IMR-90 (cell line): ENCODE results near the gene CNDP2. TPM values are rescaled to one million over a fixed set of nuclear protein-coding genes. Genes with fewer than 3 reads are reported as not detected.

Source experiments
- ATAC-seq: fragments of 200-7000 bp; cut with Tn5 transposase; 2 replicates; pipeline ENCODE4 v1.9.1; 2020; ENCODE audit warnings: low read depth, mild to moderate bottlenecking, moderate library complexity
- BruUV-seq: library from RNA; stranded (reverse); fragments of 400-500 nt; replicated peaks from 2 replicates; lab custom pipeline; 2021; lab: Mats Ljungman, UMichigan
- CTCF ChIA-PET: fragments of 300-600 bp; formaldehyde crosslinking; extraction: SDS; loops from one replicate; lab custom pipeline; 2021; ENCODE audit warnings: antibody characterized with exemption; lab: Yijun Ruan, JAX
- POLR2A ChIA-PET: fragments of 300-600 bp; sonication (Branson Sonifier 250); formaldehyde crosslinking; loops from one replicate; lab custom pipeline; 2022; ENCODE audit warnings: antibody characterized with exemption; ENCODE audit not compliant: unreplicated experiment; lab: Charles Lee
- DNase-seq: peaks from one replicate; pipeline ENCODE4 v3.0.0; 2013
- H2AFZ ChIP-seq: replicated peaks from 2 replicates; pipeline ENCODE3; 2013; ENCODE audit warnings: low read length, mild to moderate bottlenecking; ENCODE audit not compliant: poor library complexity
- H2AK5ac ChIP-seq: 2 replicates; pipeline ENCODE4 v1.6.1; 2013; ENCODE audit warnings: low read depth, low read length, inconsistent platforms
- H2AK9ac ChIP-seq: replicated peaks from 2 replicates; pipeline ENCODE3; 2013; ENCODE audit warnings: mild to moderate bottlenecking, low read depth, low read length, moderate library complexity; ENCODE audit not compliant: poor library complexity
- H2BK120ac ChIP-seq: 2 replicates; pipeline ENCODE4 v1.6.1; 2013; ENCODE audit warnings: low read depth, low read length, inconsistent platforms
- H2BK15ac ChIP-seq: 3 replicates; pipeline ENCODE4 v1.6.1; 2013; ENCODE audit warnings: low read depth, low read length, inconsistent platforms
- H2BK20ac ChIP-seq: 2 replicates; pipeline ENCODE4 v1.6.1; 2013; ENCODE audit warnings: low read depth, mild to moderate bottlenecking, inconsistent platforms, low read length, moderate library complexity
- H2BK5ac ChIP-seq: 2 replicates; pipeline ENCODE4 v1.6.1; 2013; ENCODE audit warnings: mild to moderate bottlenecking, low read depth, low read length, inconsistent platforms; ENCODE audit not compliant: poor library complexity, severe bottlenecking
- H3K14ac ChIP-seq: replicated peaks from 2 replicates; pipeline ENCODE4 v1.6.1; 2013; ENCODE audit warnings: low read depth, low read length, inconsistent platforms
- H3K18ac ChIP-seq: 2 replicates; pipeline ENCODE4 v1.6.1; 2013; ENCODE audit warnings: low read depth, low read length, control low read depth
- H3K23ac ChIP-seq: 2 replicates; pipeline ENCODE4 v1.6.1; 2013; ENCODE audit warnings: low read depth, low read length, inconsistent platforms
- H3K27ac ChIP-seq: 2 replicates; pipeline ENCODE4 v1.5.1; 2013; ENCODE audit warnings: mild to moderate bottlenecking, control low read depth, low read length; ENCODE audit not compliant: insufficient read depth
- H3K27me3 ChIP-seq: 2 replicates; pipeline ENCODE4 v1.6.1; 2013; ENCODE audit warnings: low read length; ENCODE audit not compliant: control insufficient read depth, insufficient read depth
- H3K36me3 ChIP-seq: 2 replicates; pipeline ENCODE4 v1.6.1; 2013; ENCODE audit warnings: low read length, mixed read lengths; ENCODE audit not compliant: control insufficient read depth, insufficient read depth
- H3K4ac ChIP-seq: 2 replicates; pipeline ENCODE4 v1.6.1; 2013; ENCODE audit warnings: low read depth, low read length, inconsistent platforms
- H3K4me1 ChIP-seq: 2 replicates; pipeline ENCODE4 v1.6.1; 2013; ENCODE audit warnings: low read length, mixed read lengths; ENCODE audit not compliant: control insufficient read depth, insufficient read depth
- H3K4me2 ChIP-seq: 2 replicates; pipeline ENCODE4 v1.6.1; 2013; ENCODE audit warnings: low read depth, mild to moderate bottlenecking, control low read depth, low read length, moderate library complexity
- H3K4me3 ChIP-seq: 2 replicates; pipeline ENCODE4 v1.5.1; 2013; ENCODE audit warnings: low read depth, mild to moderate bottlenecking, control low read depth, low read length, moderate library complexity; ENCODE audit not compliant: insufficient read depth
- H3K56ac ChIP-seq: 2 replicates; pipeline ENCODE4 v1.6.1; 2013; ENCODE audit warnings: low read length, inconsistent platforms; ENCODE audit not compliant: insufficient read depth; ENCODE audit errors: extremely low read depth
- H3K79me1 ChIP-seq, 2 experiments: 2 replicates each; pipeline ENCODE4 v1.6.1; 2013; ENCODE audit warnings: low read length in 2 of 2, inconsistent platforms in 1 of 2, low read depth in 1 of 2
- H3K9ac ChIP-seq: 2 replicates; pipeline ENCODE4 v1.6.1; 2013; ENCODE audit warnings: low read depth, low read length, control low read depth
- H3K9me1 ChIP-seq: 2 replicates; pipeline ENCODE4 v1.6.1; 2013; ENCODE audit warnings: low read length, inconsistent platforms; ENCODE audit not compliant: insufficient read depth
- H3K9me3 ChIP-seq: 2 replicates; pipeline ENCODE4 v1.6.1; 2013; ENCODE audit warnings: low read length; ENCODE audit not compliant: control insufficient read depth, insufficient read depth
- H4K20me1 ChIP-seq: 2 replicates; pipeline ENCODE4 v1.6.1; 2013; ENCODE audit warnings: low read length, inconsistent platforms; ENCODE audit not compliant: insufficient read depth
- H4K5ac ChIP-seq: 2 replicates; pipeline ENCODE4 v1.6.1; 2013; ENCODE audit warnings: mild to moderate bottlenecking, low read depth, low read length, control low read depth
- H4K8ac ChIP-seq, 2 experiments: 2 replicates each; pipeline ENCODE4 v1.6.1; 2013; ENCODE audit warnings: low read depth in 2 of 2, low read length in 2 of 2, control low read depth in 1 of 2, inconsistent platforms in 1 of 2
- H4K91ac ChIP-seq: 2 replicates; pipeline ENCODE4 v1.6.1; 2013; ENCODE audit warnings: low read depth, low read length, inconsistent platforms; ENCODE audit not compliant: insufficient read depth
- CHD1 ChIP-seq: IDR thresholded peaks from 2 replicates; pipeline ENCODE4 v1.6.1; 2012; ENCODE audit warnings: low read depth, low read length, improper control_type of control experiment
- ELK1 ChIP-seq: fragments of 150-350 bp; IDR thresholded peaks from 2 replicates; pipeline ENCODE4 v1.6.1; 2016; ENCODE audit warnings: low read depth, mild to moderate bottlenecking, low read length, moderate library complexity, borderline replicate concordance
- MXI1 ChIP-seq: IDR thresholded peaks from 2 replicates; pipeline ENCODE4 v1.6.1; 2012; ENCODE audit warnings: low read depth, mild to moderate bottlenecking, low read length, moderate library complexity, borderline replicate concordance
- POLR2A ChIP-seq: IDR thresholded peaks from 2 replicates; pipeline ENCODE4 v1.6.1; 2012; ENCODE audit warnings: mild to moderate bottlenecking, low read depth, low read length
- RAD21 ChIP-seq: IDR thresholded peaks from 2 replicates; pipeline ENCODE4 v1.6.1; 2012; ENCODE audit warnings: low read length, improper control_type of control experiment
- SMC3 ChIP-seq: fragments of 150-350 bp; IDR thresholded peaks from 2 replicates; pipeline ENCODE4 v1.6.1; 2016; ENCODE audit warnings: low read depth, mild to moderate bottlenecking, antibody characterized with exemption, low read length, moderate library complexity
- WGBS, 2 experiments: methylation state at CpG; one replicate each; pipeline versions ENCODE4 v1.1.5 to v1.1.7; 2013; ENCODE audit warnings: missing lambda C conversion rate in 2 of 2; ENCODE audit not compliant: insufficient read length in 1 of 2; ENCODE audit errors: extremely low coverage in 2 of 2; 5-methylcytosine and 5-hydroxymethylcytosine counted together
- dilution Hi-C: fragments of 300-500 bp; cut with HindIII; formaldehyde crosslinking; loops from one replicate; pipeline ENCODE4 v1.14.3; 2018; ENCODE audit warnings: low sequenced_read_pairs; ENCODE audit not compliant: unreplicated experiment
- in situ Hi-C: fragments of 300-500 bp; cut with MboI; formaldehyde crosslinking; loops from 3 replicates; pipeline ENCODE4 v1.14.3; 2019; ENCODE audit warnings: low sequenced_read_pairs, inconsistent platforms, mixed read lengths
- intact Hi-C: fragments of 100-400 bp; cut with micrococcal nuclease; formaldehyde crosslinking; loops from 2 replicates; pipeline ENCODE4 v1.10.0; 2022
- polyA plus RNA-seq, 3 experiments: library from polyadenylated mRNA; depleted of rRNA; stranded (reverse); fragments of >200 nt; gene quantifications; 2 replicates each; pipeline ENCODE4 v1.2.3, GENCODE V29; 2012; ENCODE audit warnings: low replicate concordance in 1 of 3
- total RNA-seq: library from RNA; depleted of rRNA; stranded (reverse); fragments of >200 nt; gene quantifications from 2 replicates; pipeline ENCODE4 v1.2.3, GENCODE V29; 2012

The CNDP2 gene
- total and polyA plus RNA-seq, 2 of the 4 experiments (the other 2 are of a cell fraction): 52.0 to 67.9 TPM

GRCh38 chr18:74546007-74546406 lies 49.8 kb downstream of the CNDP2 start:
- ChIA-PET POLR2A (interaction anchor here (0.6 kb wide), 1 partner anchor 35 kb away, joined by 4 read pairs; no protein-coding TSS in a partner anchor), CTCF (no interaction called here)
- Histone ChIP-seq H2AFZ (no peak overlapping the region), H3K4me3 (no peak overlapping the region), H2AK9ac (no peak overlapping the region), H3K36me3 (no peaks in the 10 kb centered on the region), H3K18ac (no peak overlapping the region), H4K20me1 (no peaks in the 10 kb centered on the region), H3K56ac (no peak overlapping the region), H3K4me2 (no peak overlapping the region), H3K9me1 (peaks cover 10% of the 10 kb centered on the region; the same call in 1 of the 2 replicates), H3K27ac (no peak overlapping the region), H4K91ac (no peak overlapping the region), H3K9ac (no peak overlapping the region), H2BK20ac (no peak overlapping the region), H3K4ac (no peak overlapping the region), H3K14ac (no peak overlapping the region), H2BK5ac (no peak overlapping the region), H2AK5ac (no peak overlapping the region), H2BK120ac (no peak overlapping the region), H3K79me1 (no peaks in the 10 kb centered on the region), H3K4me1 (peaks cover 7% of the 10 kb centered on the region; the same call in 1 of the 2 replicates), H4K8ac (no peak overlapping the region), H3K9me3 (peaks cover 5% of the 10 kb centered on the region), H3K27me3 (peaks cover 3% of the 10 kb centered on the region; the same call in 1 of the 2 replicates), H2BK15ac (no peak overlapping the region), H3K23ac (no peak overlapping the region), H4K5ac (no peak overlapping the region)
- in situ Hi-C loops: no loop called here
- ATAC-seq (no peak), DNase-seq (no peak)
- dilution Hi-C loops: no loop called here
- intact Hi-C loops: no loop called here
- TF ChIP-seq SMC3 (no peak), MXI1 (no peak), RAD21 (no peak), ELK1 (no peak), CHD1 (no peak), POLR2A (no peak)
- 70% methylated on average over 5 of the region's 11 CpGs; no CpG with 5 or more reads in 1 of the 2 experiments for WGBS, 2 experiments
- no TSS peak for BruUV-seq
